Measurements from ENCODE around the gene SIPA1. TPM values are rescaled to one million over a fixed set of nuclear protein-coding genes. Genes with fewer than 3 reads are reported as not detected.

Gene SIPA1
- total RNA-seq, 1 donor from 2014 or later: 142 TPM

- intact Hi-C loops (cut with micrococcal nuclease): no loop called here
These were observed 57.7 kb downstream of the SIPA1 start for GRCh38 chr11:65695459-65696241.

GRCh38 chr11:65696802-65697552 is 59.1 kb downstream of the SIPA1 start:
- intact Hi-C loops (cut with micrococcal nuclease): no loop called here

- intact Hi-C loops (cut with micrococcal nuclease): no loop called here
These were observed 60.3 kb downstream of the SIPA1 start for GRCh38 chr11:65698205-65698604.

DNA sequence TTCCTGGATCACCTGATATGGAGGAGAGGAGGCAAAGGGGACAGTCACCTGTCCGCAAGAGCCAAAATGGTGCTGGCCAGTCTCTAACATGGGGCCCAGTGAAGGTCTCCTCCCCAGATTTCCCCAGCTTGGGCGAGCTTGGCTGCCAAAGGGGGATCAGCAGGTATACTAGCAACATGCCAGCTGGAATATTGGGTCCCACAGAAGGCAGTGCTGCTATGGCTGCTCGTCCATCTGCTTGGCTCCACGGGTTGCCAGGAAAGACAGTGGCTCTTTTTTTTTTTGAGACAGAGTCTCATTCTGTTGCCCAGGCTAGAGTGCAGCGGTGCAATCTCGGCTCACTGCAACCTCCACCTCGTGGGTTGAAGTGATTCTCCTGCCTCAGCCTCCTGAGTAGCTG is 61.4 kb downstream of the SIPA1 start:
- intact Hi-C loops (cut with micrococcal nuclease): no loop called here

GRCh38 chr11:65700399-65700798 is 62.5 kb downstream of the SIPA1 start:
- intact Hi-C loops (cut with micrococcal nuclease): no loop called here

Other genes with a start within 250 kb of the SIPA1 start
- 730 and 731 TPM in 2 replicates for gene NEAT1, start 215.3 kb upstream of the SIPA1 start, total RNA-seq
- gene MALAT1, start 139.1 kb upstream of the SIPA1 start, total RNA-seq: 6,337 and 6,385 TPM in 2 replicates
- 63.6 and 64.6 TPM in 2 replicates for gene SCYL1, start 113.0 kb upstream of the SIPA1 start, total RNA-seq
- gene LTBP3, start 79.7 kb upstream of the SIPA1 start, total RNA-seq: 62.9 and 67.3 TPM in 2 replicates
- 37.0 and 38.3 TPM in 2 replicates for gene ZNRD2, start 67.6 kb upstream of the SIPA1 start, total RNA-seq
- 27.2 and 31.6 TPM in 2 replicates for gene FAM89B, start 65.6 kb upstream of the SIPA1 start, total RNA-seq
- 81.6 and 84.3 TPM in 2 replicates for gene EHBP1L1, start 62.0 kb upstream of the SIPA1 start, total RNA-seq
- gene KCNK7, start 42.3 kb upstream of the SIPA1 start, total RNA-seq: 1.2 and 1.7 TPM in 2 replicates
- gene MAP3K11, start 23.9 kb upstream of the SIPA1 start, total RNA-seq: 70.4 and 71.4 TPM in 2 replicates
- 46.9 and 54.8 TPM in 2 replicates for gene PCNX3, start 22.3 kb upstream of the SIPA1 start, total RNA-seq
- 85.3 and 86.1 TPM in 2 replicates for gene RELA, start 24.8 kb downstream of the SIPA1 start, total RNA-seq
- gene KAT5, start 74.2 kb downstream of the SIPA1 start, total RNA-seq: 67.3 and 72.0 TPM in 2 replicates
- gene RNASEH2C, start 82.7 kb downstream of the SIPA1 start, total RNA-seq: 97.0 and 105 TPM in 2 replicates
- 20.1 and 21.2 TPM in 2 replicates for gene AP5B1, start 142.9 kb downstream of the SIPA1 start, total RNA-seq
- 0.09 TPM in 1 of 2 replicates, not detected in the other for gene OVOL1, start 149.0 kb downstream of the SIPA1 start, total RNA-seq
- 1.0 and 1.6 TPM in 2 replicates for gene SNX32, start 195.9 kb downstream of the SIPA1 start, total RNA-seq
- 1,805 and 1,835 TPM in 2 replicates for gene CFL1, start 220.1 kb downstream of the SIPA1 start, total RNA-seq
- gene MUS81, start 222.3 kb downstream of the SIPA1 start, total RNA-seq: 94.0 and 101 TPM in 2 replicates
- gene EFEMP2, start 234.7 kb downstream of the SIPA1 start, total RNA-seq: 5.4 and 7.2 TPM in 2 replicates
- gene CTSW, start 241.7 kb downstream of the SIPA1 start, total RNA-seq: 26.4 and 29.3 TPM in 2 replicates

Measured in T-helper 2 cell treated with Interferon-gamma antibody and Interleukin-4, amounts not matched to agents 100 ng/mL and 5 ng/mL, for 36 hours (primary cell).